SK-N-SH (cell line): ENCODE results near the gene LAIR2.

Source experiments
- FOXM1 ChIP-seq: IDR thresholded peaks from 2 replicates; pipeline ENCODE4 v1.4.0; 2012; ENCODE audit warnings: low read depth, mild to moderate bottlenecking
- GABPA ChIP-seq: IDR thresholded peaks from 2 replicates; pipeline ENCODE4 v1.4.0; 2012; ENCODE audit warnings: low read depth, mild to moderate bottlenecking
- GATA2 ChIP-seq: sonication (generic); formaldehyde crosslinking; IDR thresholded peaks from 2 replicates; pipeline ENCODE4 v1.5.0; 2020; ENCODE audit warnings: mild to moderate bottlenecking, missing genetic modification reagents
- NRF1 ChIP-seq: IDR thresholded peaks from 2 replicates; pipeline ENCODE4 v1.6.1; 2012; ENCODE audit warnings: low read depth, mild to moderate bottlenecking, low read length
- REST ChIP-seq: IDR thresholded peaks from 2 replicates; pipeline ENCODE4 v1.6.1; 2012; ENCODE audit warnings: mild to moderate bottlenecking, low read depth, low read length, moderate library complexity
- RFX5 ChIP-seq: IDR thresholded peaks from 2 replicates; pipeline ENCODE4 v1.6.1; 2012; ENCODE audit warnings: mild to moderate bottlenecking, improper control_type of control experiment, low read length
- TF ChIP-seq, protein P1 (sequence below): fragments of 200-600 bp; sonication (generic); IDR thresholded peaks from 2 replicates; pipeline ENCODE4 v1.6.1; 2017; ENCODE audit warnings: antibody characterized with exemption, mild to moderate bottlenecking, moderate library complexity

- TF ChIP-seq NRF1 (no peak), RFX5 (no peak), FOXM1 (no peak), REST (no peak), GATA2 (CRISPR knock-in tag) (no peak), GABPA (no peak)
- TF ChIP-seq, protein P1, sequence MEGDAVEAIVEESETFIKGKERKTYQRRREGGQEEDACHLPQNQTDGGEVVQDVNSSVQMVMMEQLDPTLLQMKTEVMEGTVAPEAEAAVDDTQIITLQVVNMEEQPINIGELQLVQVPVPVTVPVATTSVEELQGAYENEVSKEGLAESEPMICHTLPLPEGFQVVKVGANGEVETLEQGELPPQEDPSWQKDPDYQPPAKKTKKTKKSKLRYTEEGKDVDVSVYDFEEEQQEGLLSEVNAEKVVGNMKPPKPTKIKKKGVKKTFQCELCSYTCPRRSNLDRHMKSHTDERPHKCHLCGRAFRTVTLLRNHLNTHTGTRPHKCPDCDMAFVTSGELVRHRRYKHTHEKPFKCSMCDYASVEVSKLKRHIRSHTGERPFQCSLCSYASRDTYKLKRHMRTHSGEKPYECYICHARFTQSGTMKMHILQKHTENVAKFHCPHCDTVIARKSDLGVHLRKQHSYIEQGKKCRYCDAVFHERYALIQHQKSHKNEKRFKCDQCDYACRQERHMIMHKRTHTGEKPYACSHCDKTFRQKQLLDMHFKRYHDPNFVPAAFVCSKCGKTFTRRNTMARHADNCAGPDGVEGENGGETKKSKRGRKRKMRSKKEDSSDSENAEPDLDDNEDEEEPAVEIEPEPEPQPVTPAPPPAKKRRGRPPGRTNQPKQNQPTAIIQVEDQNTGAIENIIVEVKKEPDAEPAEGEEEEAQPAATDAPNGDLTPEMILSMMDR, result no peak
These were observed 24.3 kb downstream of the LAIR2 start for GRCh38 chr19:54526972-54527371.
